ENCODE results near the gene ACSS1.

Gene ACSS1

GRCh38 chr20:25053255-25054031, 4.5 kb downstream of the ACSS1 start:
- no peak for DNase-seq (ENCODE audit: low read depth, low spot score)
- Histone ChIP-seq H3K36me3 (ENCODE audit: insufficient read depth, insufficient read length, low read length) (no peaks in the 10 kb centered on the region), H3K9me3 (ENCODE audit: insufficient read depth, low read length) (no peaks in the 10 kb centered on the region), H3K27me3 (ENCODE audit: insufficient read depth, insufficient read length) (peaks cover 42% of the 10 kb centered on the region), H3K4me3 (ENCODE audit: insufficient read length, low read depth) (no peak overlapping the region), H3K9ac (ENCODE audit: insufficient read length, low read depth) (no peak overlapping the region), H3K4me1 (ENCODE audit: insufficient read depth, insufficient read length) (peaks cover 6% of the 10 kb centered on the region)
- TF ChIP-seq SUZ12 (IDR thresholded peaks at IDR 0.05; ENCODE audit: extremely low read depth, insufficient read depth, insufficient read length) = no peak
- no peak for TF ChIP-seq YY1 (IDR thresholded peaks at IDR 0.05; ENCODE audit: insufficient read depth, insufficient read length)
- TF ChIP-seq ZNF274 (IDR thresholded peaks at IDR 0.05; ENCODE audit: low read depth, low read length) = no peak

- DNase-seq (ENCODE audit: low read depth, low spot score) = no peak
Observed at GRCh38 chr20:25052255-25053194, 5.4 kb downstream of the ACSS1 start.

GRCh38 chr20:25051386-25052155, 6.4 kb downstream of the ACSS1 start:
- H3K27me3 ChIP-seq (ENCODE audit: insufficient read depth, insufficient read length) = peaks cover 23% of the 10 kb centered on the region
- no peak for DNase-seq (ENCODE audit: low read depth, low spot score)
- TF ChIP-seq SUZ12 (IDR thresholded peaks at IDR 0.05; ENCODE audit: extremely low read depth, insufficient read depth, insufficient read length) = no peak
- TF ChIP-seq ZNF274 (IDR thresholded peaks at IDR 0.05; ENCODE audit: low read depth, low read length) = no peak
- no peak for TF ChIP-seq YY1 (IDR thresholded peaks at IDR 0.05; ENCODE audit: insufficient read depth, insufficient read length)
- H3K9ac ChIP-seq (ENCODE audit: insufficient read length, low read depth) = no peak overlapping the region
- no peaks in the 10 kb centered on the region for H3K9me3 ChIP-seq (ENCODE audit: insufficient read depth, low read length)
- peaks cover 2% of the 10 kb centered on the region for H3K4me1 ChIP-seq (ENCODE audit: insufficient read depth, insufficient read length)
- H3K36me3 ChIP-seq (ENCODE audit: insufficient read depth, insufficient read length, low read length) = no peaks in the 10 kb centered on the region
- H3K4me3 ChIP-seq (ENCODE audit: insufficient read length, low read depth) = no peak overlapping the region

More at GRCh38 chr20:25052255-25053194, 5.4 kb downstream of the ACSS1 start:
- H3K4me1 ChIP-seq (ENCODE audit: insufficient read depth, insufficient read length) = peaks cover 6% of the 10 kb centered on the region
- H3K27me3 ChIP-seq (ENCODE audit: insufficient read depth, insufficient read length) = peaks cover 33% of the 10 kb centered on the region
- H3K9ac ChIP-seq (ENCODE audit: insufficient read length, low read depth) = no peak overlapping the region
- no peaks in the 10 kb centered on the region for H3K9me3 ChIP-seq (ENCODE audit: insufficient read depth, low read length)
- no peaks in the 10 kb centered on the region for H3K36me3 ChIP-seq (ENCODE audit: insufficient read depth, insufficient read length, low read length)
- H3K4me3 ChIP-seq (ENCODE audit: insufficient read length, low read depth) = no peak overlapping the region
- TF ChIP-seq ZNF274 (IDR thresholded peaks at IDR 0.05; ENCODE audit: low read depth, low read length) (no peak), YY1 (IDR thresholded peaks at IDR 0.05; ENCODE audit: insufficient read depth, insufficient read length) (no peak), SUZ12 (IDR thresholded peaks at IDR 0.05; ENCODE audit: extremely low read depth, insufficient read depth, insufficient read length) (no peak)

- Histone ChIP-seq H3K4me1 (ENCODE audit: insufficient read depth, insufficient read length) (peaks cover 2% of the 10 kb centered on the region), H3K36me3 (ENCODE audit: insufficient read depth, insufficient read length, low read length) (no peaks in the 10 kb centered on the region), H3K4me3 (ENCODE audit: insufficient read length, low read depth) (no peak overlapping the region), H3K27me3 (ENCODE audit: insufficient read depth, insufficient read length) (peaks cover 15% of the 10 kb centered on the region), H3K9ac (ENCODE audit: insufficient read length, low read depth) (no peak overlapping the region), H3K9me3 (ENCODE audit: insufficient read depth, low read length) (no peaks in the 10 kb centered on the region)
- DNase-seq (ENCODE audit: low read depth, low spot score) = no peak
- TF ChIP-seq SUZ12 (IDR thresholded peaks at IDR 0.05; ENCODE audit: extremely low read depth, insufficient read depth, insufficient read length) (no peak), YY1 (IDR thresholded peaks at IDR 0.05; ENCODE audit: insufficient read depth, insufficient read length) (no peak), ZNF274 (IDR thresholded peaks at IDR 0.05; ENCODE audit: low read depth, low read length) (no peak)
Observed at GRCh38 chr20:25050501-25051350, 7.2 kb downstream of the ACSS1 start.

- no peaks in the 10 kb centered on the region for H3K36me3 ChIP-seq (ENCODE audit: insufficient read depth, insufficient read length, low read length)
- no peak for DNase-seq (ENCODE audit: low read depth, low spot score)
- H3K4me1 ChIP-seq (ENCODE audit: insufficient read depth, insufficient read length) = peaks cover 2% of the 10 kb centered on the region
- TF ChIP-seq SUZ12 (IDR thresholded peaks at IDR 0.05; ENCODE audit: extremely low read depth, insufficient read depth, insufficient read length) (no peak), ZNF274 (IDR thresholded peaks at IDR 0.05; ENCODE audit: low read depth, low read length) (no peak), YY1 (IDR thresholded peaks at IDR 0.05; ENCODE audit: insufficient read depth, insufficient read length) (no peak)
- peaks cover 8% of the 10 kb centered on the region for H3K27me3 ChIP-seq (ENCODE audit: insufficient read depth, insufficient read length)
- no peaks in the 10 kb centered on the region for H3K9me3 ChIP-seq (ENCODE audit: insufficient read depth, low read length)
- no peak overlapping the region for H3K4me3 ChIP-seq (ENCODE audit: insufficient read length, low read depth)
- no peak overlapping the region for H3K9ac ChIP-seq (ENCODE audit: insufficient read length, low read depth)
Observed at GRCh38 chr20:25050082-25050481, 7.9 kb downstream of the ACSS1 start.
